Prostate gland (tissue), 2 donors: ENCODE measurements around the gene LEO1.

ENCODE experiments used
- POLR2A ChIP-seq: fragments of 450-650 bp; IDR thresholded peaks from one replicate; pipeline ENCODE4 v1.6.1; 2016; ENCODE audit warnings: antibody characterized with exemption, mild to moderate bottlenecking
- TF ChIP-seq, protein P1 (sequence below), 4 experiments: fragments of 200-600 bp in 2 of 4; fragments of 450-650 bp in 2 of 4; sonication (generic) in 2 of 4; IDR thresholded peaks; 1 replicate in 3 of 4; 2 replicates in 1 of 4; pipeline ENCODE4 v1.5.1; 2016 to 2019; ENCODE audit warnings: antibody characterized with exemption in 4 of 4, mild to moderate bottlenecking in 2 of 4, moderate library complexity in 2 of 4

DNA sequence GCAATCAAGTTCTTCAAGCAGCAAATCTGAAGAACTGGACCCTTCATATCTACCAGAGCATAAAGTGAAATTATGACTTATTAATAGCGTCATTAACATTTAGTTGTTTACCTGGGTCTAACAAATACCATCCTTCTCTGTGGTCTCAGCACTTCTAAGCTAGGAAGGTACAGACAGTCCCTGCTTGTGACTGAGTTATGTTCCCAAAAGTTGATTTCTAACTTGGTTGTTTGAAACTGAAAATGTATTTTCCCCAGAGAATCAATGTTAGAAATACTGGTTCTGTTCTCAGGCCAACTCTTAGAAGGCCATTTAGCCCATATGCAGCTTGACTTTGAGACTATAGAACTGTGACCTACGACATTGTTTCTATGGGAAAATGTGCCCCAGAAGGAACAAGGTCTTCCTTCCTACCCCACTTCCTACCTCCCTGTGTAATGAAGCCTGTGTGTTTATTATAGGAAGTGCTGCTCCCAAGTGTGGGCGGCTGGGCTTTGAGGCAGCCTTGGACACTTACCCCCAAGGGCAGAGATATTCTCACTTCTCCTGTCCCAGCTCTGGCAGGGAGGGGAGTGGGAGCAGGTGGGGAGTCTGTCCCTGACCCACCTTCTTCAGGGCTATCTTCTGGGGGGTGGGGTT lies 35.2 kb upstream of the LEO1 start:
- TF ChIP-seq, protein P1, sequence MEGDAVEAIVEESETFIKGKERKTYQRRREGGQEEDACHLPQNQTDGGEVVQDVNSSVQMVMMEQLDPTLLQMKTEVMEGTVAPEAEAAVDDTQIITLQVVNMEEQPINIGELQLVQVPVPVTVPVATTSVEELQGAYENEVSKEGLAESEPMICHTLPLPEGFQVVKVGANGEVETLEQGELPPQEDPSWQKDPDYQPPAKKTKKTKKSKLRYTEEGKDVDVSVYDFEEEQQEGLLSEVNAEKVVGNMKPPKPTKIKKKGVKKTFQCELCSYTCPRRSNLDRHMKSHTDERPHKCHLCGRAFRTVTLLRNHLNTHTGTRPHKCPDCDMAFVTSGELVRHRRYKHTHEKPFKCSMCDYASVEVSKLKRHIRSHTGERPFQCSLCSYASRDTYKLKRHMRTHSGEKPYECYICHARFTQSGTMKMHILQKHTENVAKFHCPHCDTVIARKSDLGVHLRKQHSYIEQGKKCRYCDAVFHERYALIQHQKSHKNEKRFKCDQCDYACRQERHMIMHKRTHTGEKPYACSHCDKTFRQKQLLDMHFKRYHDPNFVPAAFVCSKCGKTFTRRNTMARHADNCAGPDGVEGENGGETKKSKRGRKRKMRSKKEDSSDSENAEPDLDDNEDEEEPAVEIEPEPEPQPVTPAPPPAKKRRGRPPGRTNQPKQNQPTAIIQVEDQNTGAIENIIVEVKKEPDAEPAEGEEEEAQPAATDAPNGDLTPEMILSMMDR (IDR thresholded peaks at IDR 0.05) = no peak
- TF ChIP-seq POLR2A = no peak
